Loucy (cell line): ENCODE results near the gene SPATA13.

ENCODE experiments used
- H2AFZ ChIP-seq: fragments of 200-600 bp; sonication (generic); 2 replicates; pipeline ENCODE4 v1.6.0; 2016; ENCODE audit warnings: antibody characterized with exemption, mild to moderate bottlenecking, low read length, moderate library complexity
- H3F3A ChIP-seq: fragments of 200-600 bp; 2 replicates; pipeline ENCODE4 v1.6.0; 2016; ENCODE audit warnings: antibody characterized with exemption, low read depth, mild to moderate bottlenecking
- H3K27me3 ChIP-seq: fragments of 200-600 bp; sonication (generic); 2 replicates; pipeline ENCODE4 v1.6.1; 2014; ENCODE audit warnings: low read length, mild to moderate bottlenecking; ENCODE audit not compliant: insufficient read depth, poor library complexity, severe bottlenecking
- H3K36me3 ChIP-seq: fragments of 200-600 bp; sonication (generic); 2 replicates; pipeline ENCODE4 v1.6.1; 2016; ENCODE audit warnings: low read length; ENCODE audit not compliant: insufficient read depth
- H3K4me1 ChIP-seq: fragments of 200-600 bp; sonication (generic); 2 replicates; pipeline ENCODE4 v1.5.1; 2014; ENCODE audit warnings: low read length, mild to moderate bottlenecking; ENCODE audit not compliant: insufficient read depth, poor library complexity, severe bottlenecking
- H3K4me2 ChIP-seq: fragments of 200-600 bp; sonication (generic); 2 replicates; pipeline ENCODE4 v1.6.0; 2014; ENCODE audit warnings: antibody characterized with exemption, low read length, low read depth, mild to moderate bottlenecking; ENCODE audit not compliant: poor library complexity, severe bottlenecking
- H3K4me3 ChIP-seq: fragments of 200-600 bp; sonication (generic); 2 replicates; pipeline ENCODE4 v1.5.1; 2014; ENCODE audit warnings: low read length, mild to moderate bottlenecking, mixed read lengths; ENCODE audit not compliant: poor library complexity, severe bottlenecking
- H3K79me2 ChIP-seq: fragments of 200-600 bp; sonication (generic); 2 replicates; pipeline ENCODE4 v1.6.1; 2014; ENCODE audit warnings: low read length; ENCODE audit not compliant: insufficient read depth
- H3K9ac ChIP-seq: fragments of 200-600 bp; sonication (generic); 2 replicates; pipeline ENCODE4 v1.6.0; 2014; ENCODE audit warnings: mild to moderate bottlenecking, low read depth, low read length, moderate library complexity; ENCODE audit not compliant: poor library complexity, severe bottlenecking
- H3K9me2 ChIP-seq: fragments of 200-600 bp; sonication (generic); replicated peaks from 2 replicates; pipeline ENCODE4 v1.6.1; 2016; ENCODE audit warnings: low read depth, low read length, mixed read lengths
- H3K9me3 ChIP-seq: fragments of 200-600 bp; sonication (generic); 2 replicates; pipeline ENCODE4 v1.6.1; 2014; ENCODE audit warnings: mild to moderate bottlenecking, antibody characterized with exemption, low read length, low read depth; ENCODE audit not compliant: insufficient read depth
- H4K20me1 ChIP-seq: fragments of 200-600 bp; sonication (generic); 2 replicates; pipeline ENCODE4 v1.6.0; 2014; ENCODE audit warnings: antibody characterized with exemption, low read length, mild to moderate bottlenecking; ENCODE audit not compliant: insufficient read depth, poor library complexity, severe bottlenecking
- CTCF ChIP-seq: fragments of 200-600 bp; sonication (generic); conservative IDR thresholded peaks from 2 replicates; pipeline ENCODE4 v1.5.1; 2014; ENCODE audit warnings: mild to moderate bottlenecking, antibody characterized with exemption, low read length
- EZH2phosphoT487 ChIP-seq: fragments of 200-600 bp; IDR thresholded peaks from 2 replicates; pipeline ENCODE4 v1.6.1; 2018; ENCODE audit warnings: antibody characterized with exemption, mild to moderate bottlenecking, moderate library complexity, borderline replicate concordance

Gene SPATA13

DNA sequence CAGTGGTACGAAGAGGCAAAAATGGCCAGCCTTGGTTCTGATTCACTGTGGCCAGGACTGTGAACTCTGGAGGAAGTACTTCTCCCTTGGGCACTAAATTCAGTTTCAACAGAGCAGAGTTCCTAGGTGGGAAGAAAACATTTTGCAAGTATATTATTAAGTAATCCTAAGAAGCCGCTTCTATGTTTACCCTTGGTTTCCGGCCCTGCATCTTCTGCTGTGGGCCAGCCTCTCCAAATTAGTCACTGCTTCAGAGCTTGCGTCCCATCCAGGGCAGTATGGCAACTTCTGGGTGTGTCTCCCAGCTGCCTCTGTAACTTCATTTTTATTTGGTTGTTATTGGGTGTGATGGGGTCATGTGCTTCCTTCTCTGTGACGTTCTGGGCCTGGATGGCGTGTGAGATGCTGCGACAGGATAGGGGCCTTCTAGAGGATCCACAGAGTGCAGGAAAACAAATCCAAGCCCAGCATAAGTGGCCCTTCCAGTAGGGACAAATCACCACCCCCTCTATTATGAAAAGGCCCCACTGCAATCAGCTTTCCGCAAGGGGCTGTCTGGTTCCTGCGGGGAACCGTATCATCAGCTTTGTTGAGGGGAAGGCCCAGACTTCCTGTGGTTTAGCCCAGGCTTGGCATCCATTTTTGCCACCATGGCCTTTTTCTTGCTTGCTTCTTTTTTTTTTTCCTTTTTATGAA, 93.8 kb downstream of the SPATA13 start:
- Histone ChIP-seq H3K27me3 (no peaks in the 10 kb centered on the region), H3K9me3 (no peaks in the 10 kb centered on the region), H3K4me2 (no peak overlapping the region), H2AFZ (no peak overlapping the region), H3K4me3 (no peak overlapping the region), H3K9ac (no peak overlapping the region), H3F3A (no peaks in the 10 kb centered on the region), H3K79me2 (no peaks in the 10 kb centered on the region), H3K9me2 (no peaks in the 10 kb centered on the region), H3K4me1 (peaks cover 14% of the 10 kb centered on the region), H4K20me1 (no peaks in the 10 kb centered on the region), H3K36me3 (peaks cover 44% of the 10 kb centered on the region; the same call in 1 of the 2 replicates)
- TF ChIP-seq CTCF: no peak
- TF ChIP-seq EZH2phosphoT487: no peak

DNA sequence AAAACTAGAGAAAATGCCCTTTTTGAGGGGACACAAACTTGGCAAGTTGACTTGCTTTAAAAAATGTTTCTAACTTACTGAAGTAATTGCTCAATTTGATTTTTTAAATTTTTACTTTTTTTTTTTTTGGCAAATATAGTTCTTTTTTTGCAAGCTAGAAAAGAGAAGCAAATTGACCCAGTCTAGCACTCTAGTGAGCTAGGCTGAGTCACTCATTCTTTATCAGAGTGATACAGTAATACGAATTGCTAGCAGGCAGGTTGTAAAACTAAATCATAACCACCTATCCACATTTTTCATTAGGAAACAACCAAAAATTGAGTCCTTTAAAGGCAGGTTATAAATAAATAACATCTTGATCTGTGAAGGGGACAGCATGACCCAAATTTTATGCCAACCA, 97.0 kb downstream of the SPATA13 start:
- Histone ChIP-seq H3F3A (no peaks in the 10 kb centered on the region), H3K4me1 (peaks cover 14% of the 10 kb centered on the region)
- TF ChIP-seq EZH2phosphoT487 (no peak), CTCF (no peak)

DNA sequence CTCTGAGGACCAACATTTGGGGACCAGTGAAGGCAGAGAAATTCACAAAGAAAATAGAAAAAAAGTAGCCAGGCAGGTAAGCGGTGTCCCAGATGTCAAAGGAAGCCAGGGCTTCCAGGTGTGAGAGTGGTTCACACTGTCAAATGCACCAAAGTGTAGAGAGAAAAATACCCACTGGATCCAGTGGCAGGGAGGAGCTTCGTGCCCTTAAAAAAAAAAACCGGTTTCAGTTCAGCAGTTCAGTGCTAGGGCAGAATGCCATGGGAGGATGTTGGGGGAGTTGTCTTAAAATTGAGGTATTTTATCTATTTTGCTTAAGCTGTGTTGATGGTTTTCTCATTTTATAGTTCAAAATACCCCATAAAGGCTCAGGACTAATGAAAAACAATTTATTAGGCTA, 101.0 kb downstream of the SPATA13 start:
- no peaks in the 10 kb centered on the region for H4K20me1 ChIP-seq
- peaks cover 16% of the 10 kb centered on the region for H3K4me1 ChIP-seq
- no peaks in the 10 kb centered on the region for H3F3A ChIP-seq
- H3K9me3 ChIP-seq: no peaks in the 10 kb centered on the region
- no peaks in the 10 kb centered on the region for H3K9me2 ChIP-seq
- no peak overlapping the region for H2AFZ ChIP-seq
- no peaks in the 10 kb centered on the region for H3K79me2 ChIP-seq
- TF ChIP-seq CTCF (no peak), EZH2phosphoT487 (no peak)
- H3K27me3 ChIP-seq: no peaks in the 10 kb centered on the region
- H3K4me2 ChIP-seq: no peak overlapping the region
- H3K36me3 ChIP-seq: peaks cover 6% of the 10 kb centered on the region; the same call in 1 of the 2 replicates
- no peak overlapping the region for H3K4me3 ChIP-seq
- no peak overlapping the region for H3K9ac ChIP-seq

More for the DNA sequence above, 97.0 kb downstream of the SPATA13 start:
- Histone ChIP-seq H3K27me3 (no peaks in the 10 kb centered on the region), H3K4me3 (no peak overlapping the region), H2AFZ (no peak overlapping the region), H3K9me2 (no peaks in the 10 kb centered on the region), H3K9ac (no peak overlapping the region), H3K36me3 (peaks cover 30% of the 10 kb centered on the region; the same call in 1 of the 2 replicates), H4K20me1 (no peaks in the 10 kb centered on the region), H3K4me2 (no peak overlapping the region), H3K79me2 (no peaks in the 10 kb centered on the region), H3K9me3 (no peaks in the 10 kb centered on the region)
